NCI-H1048 (cell line): Measurements from ENCODE around the gene ST7.

Experiments used
- DNase-seq: peaks from one replicate; lab custom pipeline; 2025; lab: John Stamatoyannopoulos, UW

Gene ST7

DNA sequence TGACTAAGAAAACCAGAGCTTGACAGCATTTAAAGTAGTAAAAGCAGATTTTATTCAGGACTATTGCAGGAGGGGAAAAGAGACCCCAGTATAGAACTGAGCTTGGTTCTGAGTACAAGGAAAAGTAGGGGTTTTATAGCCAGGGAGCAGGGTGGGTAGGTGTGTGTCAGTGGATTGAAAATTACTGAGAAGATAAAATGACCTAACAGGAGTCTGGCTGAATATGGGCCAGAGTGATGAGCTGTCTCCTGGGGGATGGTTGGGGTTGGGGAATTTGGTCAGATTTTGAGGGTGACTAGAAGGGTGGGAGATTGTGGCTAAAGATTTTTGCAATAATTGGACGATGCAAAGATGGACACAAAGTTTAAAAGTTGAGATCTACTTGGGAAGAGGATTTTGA lies 114.0 kb downstream of the ST7 start:
- no peak for DNase-seq

DNA sequence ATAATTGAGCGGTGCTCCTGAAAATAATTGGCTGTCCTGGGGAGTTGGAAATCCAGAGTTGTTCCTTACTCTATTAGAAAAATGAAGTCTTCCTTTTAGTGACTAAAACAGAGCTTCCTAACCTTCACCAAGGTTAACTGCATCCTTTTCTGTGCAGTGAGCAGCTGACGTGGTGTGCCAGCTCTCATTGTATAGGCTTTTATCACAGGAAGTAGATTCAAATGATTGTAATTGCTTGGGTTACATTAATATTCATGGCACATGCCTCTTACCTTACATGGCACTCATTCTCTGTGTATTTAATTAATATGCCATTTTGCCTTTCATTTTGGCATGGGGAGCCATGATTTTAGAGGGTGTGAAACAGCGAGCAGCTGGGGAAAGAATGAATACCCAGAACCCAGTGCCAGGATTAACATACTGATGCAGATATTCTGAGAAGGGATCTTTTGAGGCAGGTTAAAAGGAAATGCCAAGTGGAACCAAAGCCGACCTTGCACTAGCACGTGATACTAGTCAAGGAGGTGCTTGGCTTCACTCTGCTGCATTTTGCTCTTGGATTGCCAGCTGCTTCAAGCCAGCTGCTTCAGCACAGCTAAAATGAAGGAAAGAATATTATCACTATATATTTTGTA lies 115.3 kb downstream of the ST7 start:
- no peak for DNase-seq

DNA sequence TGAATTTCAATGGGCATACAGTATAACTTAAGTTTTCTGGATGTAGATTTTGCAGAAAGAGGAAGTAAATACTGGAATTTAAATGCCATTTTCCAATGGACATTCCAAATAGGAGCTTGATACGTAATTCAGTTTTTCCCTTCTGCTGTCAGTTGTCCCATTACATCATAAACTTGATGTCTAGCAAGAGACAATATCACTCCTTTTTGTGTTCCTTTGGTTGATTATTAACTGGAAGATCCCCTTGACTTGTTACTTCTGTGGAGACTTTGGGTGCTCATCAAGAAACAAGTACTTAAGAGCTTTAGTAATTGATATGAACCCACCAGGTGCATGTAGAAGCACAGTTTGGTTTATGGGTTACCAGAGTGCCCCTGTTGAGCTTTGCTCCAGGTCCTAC lies 116.1 kb downstream of the ST7 start:
- DNase-seq: no peak

DNA sequence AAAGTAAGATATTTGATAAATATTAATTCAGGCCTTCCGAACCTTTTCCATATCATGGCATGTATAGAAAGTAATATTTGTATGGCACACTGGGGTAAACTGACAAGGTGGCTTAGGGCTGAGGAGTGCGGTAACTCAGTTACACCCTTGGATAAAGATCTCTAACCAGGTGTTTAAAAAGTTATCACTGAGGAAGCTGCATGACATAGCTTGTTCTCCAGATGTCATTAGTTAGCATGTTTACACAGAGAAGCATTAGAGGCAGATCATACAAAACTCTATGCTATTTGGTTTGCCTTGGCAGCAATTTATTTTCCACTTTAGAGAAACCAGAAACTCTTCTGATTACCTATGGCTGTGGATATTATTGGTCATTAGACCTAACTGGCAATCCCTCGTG lies 118.2 kb downstream of the ST7 start:
- no peak for DNase-seq

DNA sequence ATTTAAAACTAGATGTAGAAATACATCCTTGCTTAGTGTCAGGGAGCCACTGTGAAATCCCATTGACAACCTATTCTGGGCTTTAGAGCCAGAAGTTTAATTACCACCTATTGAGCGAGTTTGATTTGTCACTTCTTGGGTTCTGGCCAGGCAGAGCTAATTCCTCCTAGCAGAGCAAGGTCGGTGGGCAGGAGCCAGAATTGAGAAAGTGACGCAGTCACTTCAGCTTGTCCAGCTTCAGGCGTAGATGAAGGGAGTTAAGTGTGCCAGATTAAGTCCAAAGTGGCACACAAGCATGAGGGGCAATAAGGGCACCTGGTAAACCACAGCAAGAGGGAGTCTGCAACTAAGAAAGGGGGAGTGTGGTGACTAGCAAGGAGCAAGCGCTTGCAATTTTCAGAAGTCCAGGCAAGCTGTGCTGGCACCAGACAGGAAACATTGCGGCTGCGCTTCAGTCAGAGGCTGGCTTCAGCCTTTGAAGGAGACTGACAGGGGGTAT lies 119.4 kb downstream of the ST7 start:
- no peak for DNase-seq

DNA sequence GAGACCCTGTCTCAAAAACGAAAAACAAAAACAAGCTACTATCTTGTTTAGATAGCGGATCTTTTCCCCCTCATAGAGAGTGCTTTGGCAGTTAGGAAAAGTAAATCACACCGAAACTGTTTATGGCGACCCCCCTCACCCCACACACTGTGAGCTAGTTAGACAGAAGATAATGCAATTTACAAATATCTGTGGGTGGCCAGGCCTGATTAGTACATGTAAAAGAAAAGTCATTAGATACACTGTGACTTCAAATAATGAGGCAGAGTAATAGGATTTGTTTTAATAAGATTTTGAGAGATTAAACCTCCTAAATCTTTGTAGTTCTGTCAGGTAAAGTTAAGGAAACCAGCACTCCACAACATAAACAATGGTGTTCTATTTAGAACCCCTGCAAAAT lies 121.1 kb downstream of the ST7 start:
- DNase-seq: no peak

DNA sequence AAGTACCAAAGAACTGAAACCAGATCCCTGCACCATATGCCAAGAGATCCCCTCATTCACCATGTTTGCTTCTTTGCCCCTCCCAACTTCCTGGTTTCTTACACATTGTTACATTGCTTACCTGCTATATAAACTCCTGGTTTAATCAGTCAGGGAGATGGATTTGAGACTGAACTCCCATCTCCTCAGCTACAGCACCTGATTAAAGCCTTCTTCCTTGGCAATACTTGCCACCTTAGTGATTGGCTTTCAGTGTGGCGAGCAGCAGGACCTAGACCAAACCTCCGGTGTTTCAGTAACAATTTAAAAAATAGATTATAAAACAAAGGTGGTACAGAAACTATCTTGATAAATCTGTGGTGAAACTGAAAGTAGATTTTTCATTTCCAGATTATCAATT lies 122.6 kb downstream of the ST7 start:
- DNase-seq: no peak

DNA sequence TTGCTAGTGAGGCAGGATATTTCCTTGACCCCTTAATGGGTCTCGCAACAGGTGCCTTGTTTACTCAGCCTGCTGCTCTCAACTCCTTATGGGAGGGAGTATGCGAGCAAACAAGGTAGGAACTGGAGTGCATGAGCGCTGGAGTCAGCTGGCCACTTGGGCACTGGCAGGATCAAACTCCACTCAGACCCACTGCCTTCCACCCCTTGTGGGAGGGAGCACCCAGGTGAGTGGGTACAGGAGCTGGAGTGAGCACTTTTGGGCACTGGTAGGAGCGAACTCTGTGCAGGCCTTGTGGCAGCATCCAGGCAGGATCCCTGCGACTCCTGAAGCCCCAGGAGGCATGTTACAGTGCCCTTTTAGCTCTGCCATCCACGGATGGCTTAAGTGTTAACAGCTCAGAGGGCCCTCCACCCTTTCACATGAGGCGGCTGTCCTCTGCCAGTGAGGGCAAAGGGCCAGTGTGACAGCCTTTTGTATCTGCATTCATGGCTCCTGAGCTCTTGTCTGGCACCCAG lies 123.2 kb downstream of the ST7 start:
- DNase-seq: no peak

DNA sequence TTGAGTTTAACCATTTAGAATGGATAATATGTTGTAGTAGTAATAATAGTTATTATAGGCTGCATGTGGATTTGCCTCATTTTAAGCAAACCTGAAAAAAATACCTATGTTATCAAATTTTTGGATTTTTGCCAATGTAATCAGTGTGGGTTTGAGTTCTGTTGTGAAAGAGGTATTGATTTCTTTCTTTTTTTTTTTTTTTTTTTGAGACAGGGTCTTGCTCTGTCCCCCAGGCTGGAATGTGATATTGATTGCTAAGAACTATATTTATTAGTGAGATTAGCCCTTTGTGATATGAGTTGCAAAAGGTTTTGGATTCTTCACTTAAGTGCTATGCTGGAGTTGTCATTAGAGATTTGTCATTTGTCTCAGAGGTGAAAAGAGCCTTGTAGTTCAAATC lies 124.4 kb downstream of the ST7 start:
- no peak for DNase-seq

DNA sequence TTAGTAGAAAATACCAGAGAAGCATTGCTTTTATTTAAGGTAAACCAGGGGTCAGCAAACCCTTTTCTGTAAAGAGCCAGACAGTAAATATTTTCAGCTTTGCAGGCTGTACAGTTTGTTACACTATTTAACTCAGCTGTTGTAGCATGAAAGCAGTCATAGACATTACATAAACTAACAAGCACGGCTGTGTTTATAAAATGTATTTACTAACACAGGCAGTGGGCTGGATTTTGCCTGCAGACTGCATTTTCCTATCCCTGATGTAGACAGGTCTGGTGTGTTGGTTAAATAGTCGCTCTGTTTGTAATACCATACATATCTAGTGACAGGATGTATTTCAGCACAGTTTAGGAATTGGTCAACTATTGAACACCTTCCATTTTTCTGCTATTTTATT lies 129.3 kb downstream of the ST7 start:
- no peak for DNase-seq

DNA sequence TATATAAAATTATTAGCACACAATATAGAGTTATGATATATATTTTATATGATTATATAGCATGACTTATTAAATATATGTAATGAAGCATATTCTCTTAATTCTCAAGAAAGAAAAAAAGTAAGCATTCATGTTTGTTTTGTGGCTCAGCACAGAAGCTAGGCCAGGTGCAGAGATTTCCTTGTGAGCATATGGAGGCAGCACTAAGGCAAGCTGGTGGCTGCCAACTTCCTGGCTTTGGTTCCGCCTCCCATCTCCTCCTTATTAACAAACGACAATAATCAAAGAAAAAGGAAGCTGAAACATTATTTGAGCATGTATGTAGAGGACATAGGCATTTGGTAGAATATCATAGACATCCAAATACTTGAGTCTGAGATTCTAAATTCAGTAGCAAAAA lies 130.3 kb downstream of the ST7 start:
- no peak for DNase-seq

DNA sequence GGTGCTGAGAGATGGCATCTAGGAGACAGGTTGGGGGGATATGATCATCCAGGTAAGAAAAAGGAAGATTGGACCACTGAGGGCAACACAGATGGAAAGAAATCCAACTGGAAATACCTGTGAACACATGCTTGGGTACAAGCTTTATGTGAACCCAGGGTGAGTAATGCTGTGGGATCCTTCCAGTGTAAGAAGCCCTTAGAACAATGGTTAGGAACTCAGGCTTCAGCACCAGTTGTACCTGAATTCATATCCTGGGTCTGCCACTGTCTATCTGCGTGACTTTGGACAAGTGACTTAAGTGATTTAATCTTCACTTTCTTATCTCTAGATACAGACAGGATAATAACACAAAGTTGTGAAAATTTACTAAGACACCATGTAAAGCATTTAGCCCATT lies 131.0 kb downstream of the ST7 start:
- DNase-seq: no peak

DNA sequence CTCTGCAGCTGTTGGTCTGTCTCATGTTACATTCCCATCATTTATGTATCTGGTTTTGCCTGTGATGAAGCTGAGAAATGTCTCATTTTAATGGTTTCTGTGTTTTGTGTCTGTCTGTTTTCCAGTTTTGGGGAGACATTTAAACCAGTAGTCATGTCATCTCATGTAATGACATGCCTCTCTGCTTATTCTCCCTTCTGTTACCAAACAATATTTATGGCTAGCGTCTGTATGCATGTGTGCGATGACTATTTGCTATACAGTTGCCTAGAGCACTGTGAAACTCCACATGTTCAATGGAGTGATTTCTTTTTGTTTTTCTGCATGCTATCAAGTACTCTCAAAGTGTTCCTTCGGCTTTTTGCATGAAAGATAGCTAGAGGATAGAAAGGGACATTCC lies 132.0 kb downstream of the ST7 start:
- no peak for DNase-seq

DNA sequence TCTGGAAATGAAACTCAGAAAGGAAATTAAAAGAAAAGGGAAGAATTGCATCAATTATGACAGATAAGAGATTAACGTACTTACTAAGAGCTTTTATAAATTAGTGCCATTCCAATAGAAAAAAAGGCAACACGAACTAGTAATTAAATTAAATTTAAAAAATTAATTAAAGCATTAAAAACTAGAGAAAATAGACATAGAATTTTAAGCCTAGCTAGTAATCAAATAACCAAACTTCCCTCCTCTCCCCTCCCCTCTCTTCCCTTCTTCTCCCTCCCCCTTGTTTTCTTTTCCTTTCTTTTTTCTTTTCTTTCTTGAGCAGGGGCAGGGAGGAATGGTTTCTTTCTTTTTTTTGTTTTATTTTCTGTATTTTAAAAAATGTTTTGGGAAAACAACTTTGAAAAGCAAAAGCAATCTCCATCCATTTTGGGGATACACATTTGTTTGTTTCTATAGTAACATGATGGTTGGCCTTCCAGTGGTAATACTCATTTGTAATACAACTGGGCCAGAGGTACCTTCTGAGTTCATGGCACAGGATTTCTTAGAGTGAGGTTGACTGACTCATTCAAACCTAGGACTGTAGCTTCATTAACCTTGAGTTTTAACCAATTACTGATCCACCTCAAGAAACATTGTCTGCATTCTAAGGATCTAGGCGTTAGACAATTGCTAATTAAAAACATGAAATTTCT lies 132.6 kb downstream of the ST7 start:
- DNase-seq: no peak

DNA sequence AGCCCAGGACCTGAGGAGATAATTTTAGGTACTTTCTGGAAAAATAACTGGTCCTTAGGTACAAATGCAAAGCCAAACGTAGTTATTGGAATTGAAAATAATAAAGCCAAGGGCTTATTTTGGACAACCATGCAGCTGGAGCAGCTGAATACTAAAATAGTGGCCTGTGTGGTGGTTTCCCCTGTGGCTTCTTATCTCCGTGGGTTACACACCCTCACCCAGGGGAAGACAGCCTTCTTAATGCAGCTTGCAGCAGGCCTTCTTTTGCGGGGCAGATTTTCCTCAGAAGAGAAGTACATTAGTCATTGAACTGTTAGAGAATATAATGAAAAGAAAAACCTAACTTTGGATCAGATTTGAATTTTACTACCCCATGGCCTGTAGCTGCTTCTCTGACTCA lies 133.5 kb downstream of the ST7 start:
- no peak for DNase-seq

DNA sequence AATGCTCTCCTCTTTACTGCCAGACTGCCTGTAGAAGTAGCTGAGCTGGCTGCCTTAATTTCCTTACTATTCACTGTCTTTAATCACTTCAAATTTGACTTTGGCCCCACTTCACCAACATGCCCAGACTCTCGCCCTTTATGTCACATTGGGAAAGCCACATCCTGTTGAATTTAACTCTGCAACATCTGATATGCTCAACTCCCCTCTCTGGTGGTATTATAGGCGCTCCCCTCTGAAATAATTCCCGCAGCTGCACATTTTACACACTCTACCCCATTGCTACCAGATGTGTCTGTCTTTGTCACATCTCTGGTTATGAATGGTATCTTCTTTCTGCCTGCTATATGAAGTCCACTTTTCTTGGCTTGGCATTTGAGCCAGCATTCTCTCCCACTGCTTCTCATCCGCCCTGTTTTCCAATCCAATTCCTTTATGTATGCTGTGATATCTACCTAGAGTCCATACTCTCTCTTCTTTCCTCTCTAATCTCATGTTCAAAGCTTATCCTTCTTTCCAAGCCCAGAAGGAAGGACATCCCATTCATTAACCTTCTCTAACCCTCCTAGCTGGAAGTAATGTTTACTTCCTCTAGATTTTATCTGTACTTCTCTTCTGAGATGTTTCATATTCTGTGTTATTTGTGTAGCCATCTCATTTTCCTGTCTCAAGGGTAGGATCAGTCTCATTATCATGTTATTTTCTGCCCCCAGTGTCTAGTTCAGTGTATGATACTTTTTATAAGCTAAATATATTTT lies 134.5 kb downstream of the ST7 start:
- DNase-seq: no peak

DNA sequence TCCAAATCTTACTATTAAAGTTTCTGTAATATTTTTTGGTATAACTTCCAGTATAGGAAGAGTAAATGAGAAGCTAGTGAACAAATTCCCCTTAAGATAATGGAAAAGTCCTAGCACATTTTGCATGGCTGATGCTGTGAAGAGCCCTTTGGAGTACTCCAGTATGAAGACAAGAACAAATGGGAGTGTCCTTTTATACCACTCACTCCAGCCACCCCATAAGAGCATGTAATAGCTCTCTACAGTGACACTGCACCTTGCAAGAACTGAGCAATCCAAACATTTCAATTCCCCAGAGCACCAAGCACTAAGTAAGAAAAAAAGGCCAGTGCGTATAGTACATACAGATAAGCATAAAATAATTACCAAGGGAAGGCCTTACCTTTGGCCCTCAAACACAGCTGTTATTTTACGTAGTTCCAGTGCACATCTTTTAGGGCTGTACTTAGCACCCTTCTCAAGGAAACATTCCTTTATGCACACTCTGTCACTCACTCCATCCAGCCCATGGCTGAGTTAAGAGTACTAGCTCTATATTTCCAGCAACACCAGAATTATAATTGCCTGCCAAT lies 135.4 kb downstream of the ST7 start:
- DNase-seq: no peak

DNA sequence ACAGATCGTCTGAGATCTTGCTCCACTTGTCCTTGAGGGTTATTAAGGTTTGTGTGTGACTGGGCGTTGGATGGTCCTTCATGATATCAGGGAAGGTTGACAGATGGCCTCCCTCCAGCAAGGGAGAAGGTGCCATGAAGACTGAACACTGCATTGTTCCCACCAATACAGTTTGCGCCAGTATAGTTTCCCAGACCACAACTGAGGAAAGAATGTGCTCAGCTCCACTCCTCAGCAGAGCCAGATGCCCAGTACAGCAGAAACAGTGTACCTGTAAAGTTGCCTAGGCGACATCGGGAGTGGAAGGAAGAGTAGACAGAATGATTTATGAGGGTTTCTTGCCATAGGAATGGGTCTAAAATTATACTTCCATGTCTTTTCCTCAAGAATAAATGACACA lies 137.5 kb downstream of the ST7 start:
- DNase-seq: no peak

DNA sequence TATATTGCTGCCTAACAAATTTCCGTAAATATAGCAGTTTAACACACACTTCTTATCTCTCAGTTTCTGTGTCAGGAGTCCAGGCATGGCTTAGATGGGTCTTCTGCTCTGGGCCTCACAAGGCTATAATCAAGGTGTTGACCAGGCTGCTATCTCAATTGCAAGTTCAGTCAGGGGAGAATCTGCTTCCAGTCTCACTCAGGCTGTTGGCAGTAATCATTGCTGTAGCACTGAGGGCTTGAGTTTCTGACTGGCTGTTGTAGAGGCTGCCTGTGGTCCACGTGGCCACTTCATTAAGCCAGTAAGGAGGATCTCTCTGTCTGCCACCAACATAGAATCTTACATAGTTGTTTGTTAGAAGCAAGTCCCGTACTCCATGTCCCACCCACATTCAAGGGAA lies 138.4 kb downstream of the ST7 start:
- DNase-seq: no peak

DNA sequence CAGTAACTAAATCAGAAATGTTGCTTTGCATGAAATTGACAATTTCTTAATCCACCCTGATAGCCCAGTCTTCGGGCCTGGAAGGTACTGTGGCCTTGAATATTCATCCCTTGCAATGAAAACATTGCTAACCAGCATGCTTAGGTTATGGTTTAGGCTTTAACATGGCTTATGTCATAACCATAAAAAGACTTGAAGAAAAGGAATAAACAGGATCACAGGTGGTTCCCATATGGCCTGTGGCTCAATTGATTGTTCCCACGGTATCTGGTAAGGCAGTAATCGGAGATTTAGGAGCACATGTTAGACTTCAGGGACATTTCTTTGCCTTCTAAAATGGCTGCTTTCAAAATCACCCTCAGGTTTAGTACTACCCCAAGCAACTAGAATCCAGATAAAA lies 139.5 kb downstream of the ST7 start:
- no peak for DNase-seq

DNA sequence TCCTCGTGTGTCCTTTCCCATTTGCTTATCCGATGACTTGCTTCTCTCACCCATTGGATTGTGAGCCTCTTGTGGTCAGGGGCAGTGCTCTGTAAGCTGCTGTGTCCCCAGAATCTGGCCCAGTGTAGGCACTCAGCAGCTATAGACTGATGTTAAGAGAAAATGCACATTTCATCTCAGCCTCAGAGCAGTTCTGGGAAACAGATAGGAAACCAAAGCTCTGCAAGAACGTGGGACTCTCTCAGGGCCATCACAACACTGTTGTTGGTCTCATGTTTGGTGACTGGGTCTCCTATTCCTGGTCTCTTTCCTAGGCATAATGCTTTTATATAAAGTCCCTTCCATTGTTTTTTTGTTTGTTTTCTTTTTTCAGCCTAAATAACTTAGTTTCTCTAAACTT lies 141.2 kb downstream of the ST7 start:
- no peak for DNase-seq

DNA sequence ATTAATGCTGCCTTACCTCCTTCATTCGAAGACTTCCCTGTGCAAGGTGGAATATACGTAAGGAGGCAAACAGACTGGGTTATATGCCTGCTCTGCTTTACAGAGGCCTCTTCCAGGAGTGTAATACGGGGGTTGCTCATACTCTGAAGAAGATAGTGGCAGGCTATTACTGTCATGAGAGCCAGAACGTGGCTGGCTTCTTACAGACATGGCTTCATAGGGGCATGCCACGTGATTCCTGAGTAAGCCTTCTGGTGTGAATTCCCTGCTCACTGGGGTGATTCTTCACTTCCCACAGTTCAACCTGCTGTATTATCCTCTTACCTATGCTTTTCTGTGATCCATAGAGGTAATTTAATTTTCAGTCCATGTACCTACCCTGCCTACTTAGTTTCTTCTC lies 141.8 kb downstream of the ST7 start:
- DNase-seq: no peak

DNA sequence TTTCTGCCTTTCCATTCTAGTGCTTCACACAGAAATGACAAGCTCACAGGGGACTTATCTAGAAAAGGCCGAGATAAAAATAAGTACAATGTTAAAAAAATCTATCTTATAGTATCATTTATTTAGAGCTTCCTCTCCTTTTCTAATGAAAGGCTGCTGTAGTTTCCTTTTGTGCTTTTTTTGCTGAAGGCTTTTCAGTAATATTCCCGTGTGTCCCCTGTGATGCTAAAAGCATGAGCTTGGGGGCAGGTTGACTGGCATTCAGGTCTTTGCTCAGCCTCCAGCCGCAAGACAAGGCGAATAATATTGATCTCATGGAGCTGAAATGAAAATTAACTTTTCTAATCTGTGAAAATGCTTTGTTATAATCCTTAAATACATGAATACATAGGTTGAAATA lies 143.0 kb downstream of the ST7 start:
- no peak for DNase-seq
